ENCODE results near the gene FAR2. TPM values are rescaled to one million over a fixed set of nuclear protein-coding genes. Genes with fewer than 3 reads are reported as not detected.
A peak's percentile ranks its signal among the peaks of the same experiment; 100 is the strongest.

FAR2 gene
- total RNA-seq, 1 donor from 2014 or later = 11.3 TPM

GRCh38 chr12:29145372-29146170, 3.5 kb upstream of the FAR2 start:
- intact Hi-C loops (cut with DNase I) = no loop called here
- no peaks in the 10 kb centered on the region for H3K36me3 ChIP-seq
- no peaks in the 10 kb centered on the region for H3K4me1 ChIP-seq
- no peak for DNase-seq (ENCODE audit: low spot score in 2 of 2)
- no peak for TF ChIP-seq CTCF (IDR thresholded peaks at IDR 0.05)
- no peaks in the 10 kb centered on the region for H3K27me3 ChIP-seq
- no peak overlapping the region for H3K27ac ChIP-seq
- no peak overlapping the region for H3K4me3 ChIP-seq
- H3K9me3 ChIP-seq = no peaks in the 10 kb centered on the region

- TF ChIP-seq CTCF (IDR thresholded peaks at IDR 0.05) = no peak
- Histone ChIP-seq H3K4me1 (no peaks in the 10 kb centered on the region), H3K9me3 (no peaks in the 10 kb centered on the region), H3K36me3 (no peaks in the 10 kb centered on the region), H3K27me3 (no peaks in the 10 kb centered on the region), H3K27ac (no peak overlapping the region), H3K4me3 (no peak overlapping the region)
- intact Hi-C loops (cut with DNase I) = no loop called here
- DNase-seq (ENCODE audit: low spot score in 2 of 2) = no peak
These were observed 2.9 kb upstream of the FAR2 start for GRCh38 chr12:29146196-29146595.

- intact Hi-C loops (cut with DNase I) = no loop called here
- Histone ChIP-seq H3K4me3 (peak overlapping the region; percentile 56 to 84), H3K36me3 (no peaks in the 10 kb centered on the region), H3K27me3 (no peaks in the 10 kb centered on the region), H3K9me3 (no peaks in the 10 kb centered on the region), H3K4me1 (no peaks in the 10 kb centered on the region), H3K27ac (peak overlapping the region in 1 of 2 donors; percentile 63)
- DNase-seq (ENCODE audit: low spot score in 2 of 2) = no peak
- no peak for TF ChIP-seq CTCF (IDR thresholded peaks at IDR 0.05)
These were observed 1.1 kb upstream of the FAR2 start for GRCh38 chr12:29147731-29148595.

- no peaks in the 10 kb centered on the region for H3K27me3 ChIP-seq
- DNase-seq (ENCODE audit: low spot score in 2 of 2) = no peak
- no peaks in the 10 kb centered on the region for H3K4me1 ChIP-seq
- peak overlapping the region; percentile 62 to 63 for H3K27ac ChIP-seq
- peak overlapping the region; percentile 56 to 84 for H3K4me3 ChIP-seq
- no peak for TF ChIP-seq CTCF (IDR thresholded peaks at IDR 0.05)
- intact Hi-C loops (cut with DNase I) = no loop called here
- no peaks in the 10 kb centered on the region for H3K36me3 ChIP-seq
- H3K9me3 ChIP-seq = no peaks in the 10 kb centered on the region
These were observed 525 bp upstream of the FAR2 start for GRCh38 chr12:29148596-29148910.

- TF ChIP-seq CTCF (IDR thresholded peaks at IDR 0.05) = no peak
- intact Hi-C loops (cut with DNase I) = no loop called here
- Histone ChIP-seq H3K4me1 (no peaks in the 10 kb centered on the region), H3K27me3 (no peaks in the 10 kb centered on the region), H3K9me3 (no peaks in the 10 kb centered on the region), H3K4me3 (peak overlapping the region; percentile 56 to 84), H3K36me3 (no peaks in the 10 kb centered on the region), H3K27ac (peak overlapping the region in 1 of 2 donors; percentile 63)
- no peak for DNase-seq (ENCODE audit: low spot score in 2 of 2)
These were observed 708 bp downstream of the FAR2 start for GRCh38 chr12:29149691-29150281.
